Peyer's patch (tissue), 4 donors: ENCODE results near the gene IPMK. TPM values are rescaled to one million over a fixed set of nuclear protein-coding genes. Genes with fewer than 3 reads are reported as not detected.

Experiments
- DNase-seq, 3 donors: peaks; one replicate each; pipeline ENCODE4 v3.0.0-alpha.2; 2017 to 2019
- H3K27ac ChIP-seq, 4 donors: fragments of 200-600 bp; sonication (generic); one replicate each; pipeline ENCODE4 v1.5.1; 2016 to 2019
- H3K27me3 ChIP-seq, 2 donors: fragments of 200-600 bp; sonication (generic); one replicate each; pipeline ENCODE4 v1.5.1; 2019
- H3K36me3 ChIP-seq, 3 donors: fragments of 200-600 bp; sonication (generic); one replicate each; pipeline ENCODE4 v1.5.1; 2016 to 2019
- H3K4me1 ChIP-seq, 4 donors: fragments of 200-600 bp; sonication (generic); one replicate each; pipeline ENCODE4 v1.5.1; 2016 to 2019
- H3K4me3 ChIP-seq, 4 donors: fragments of 200-600 bp; sonication (generic); 1 replicate in 3 of 4; 2 replicates in 1 of 4; pipeline ENCODE4 v1.5.1; 2016 to 2019; ENCODE audit warnings: mild to moderate bottlenecking in 1 of 4
- H3K9me3 ChIP-seq, 4 donors: fragments of 200-600 bp; sonication (generic); one replicate each; pipeline ENCODE4 v1.5.1; 2016 to 2019; ENCODE audit warnings: mild to moderate bottlenecking in 1 of 4
- POLR2A ChIP-seq, 2 donors: fragments of 450-650 bp; IDR thresholded peaks; one replicate each; pipeline ENCODE4 v1.5.1; 2017; ENCODE audit warnings: antibody characterized with exemption in 2 of 2, mild to moderate bottlenecking in 2 of 2, moderate library complexity in 2 of 2
- total RNA-seq, 4 donors: library from RNA; depleted of rRNA; stranded (reverse); fragments of >200 nt; gene quantifications; one replicate each; pipeline ENCODE4 v1.1.0, GENCODE V29; 2016
- TF ChIP-seq, protein P1 (sequence below), 6 experiments: fragments of 450-650 bp in 4 of 6; fragments of 200-600 bp in 2 of 6; sonication (generic) in 1 of 6; IDR thresholded peaks; one replicate each; pipeline ENCODE4 v1.5.1; 2017 to 2019; ENCODE audit warnings: antibody characterized with exemption in 6 of 6, mild to moderate bottlenecking in 3 of 6, moderate library complexity in 1 of 6

The IPMK gene
- total RNA-seq = 10 to 100 TPM; 10.7 to 40.3 (median 19.0) TPM

GRCh38 chr10:58267713-58268453, at the start of gene IPMK:
Gene IPMK, minus strand, starts transcription at chr10:58267894. Its CDS starts 283 bp downstream, at chr10:58267611.
- Histone ChIP-seq H3K4me3 (peak within 1 kb of the TSS; percentile 73 to 90 (median 84)), H3K4me1 (peaks cover 0 to 16% (median 4%) of the 10 kb centered on the region in 4 donors), H3K36me3 (no peaks in the 10 kb centered on the region), H3K27me3 (no peaks in the 10 kb centered on the region), H3K9me3 (no peaks in the 10 kb centered on the region), H3K27ac (peak within 1 kb of the TSS; percentile 97 to 98 (median 98))
- TF ChIP-seq POLR2A (IDR thresholded peaks at IDR 0.05) = peak; percentile 66 to 81
- TF ChIP-seq, protein P1, sequence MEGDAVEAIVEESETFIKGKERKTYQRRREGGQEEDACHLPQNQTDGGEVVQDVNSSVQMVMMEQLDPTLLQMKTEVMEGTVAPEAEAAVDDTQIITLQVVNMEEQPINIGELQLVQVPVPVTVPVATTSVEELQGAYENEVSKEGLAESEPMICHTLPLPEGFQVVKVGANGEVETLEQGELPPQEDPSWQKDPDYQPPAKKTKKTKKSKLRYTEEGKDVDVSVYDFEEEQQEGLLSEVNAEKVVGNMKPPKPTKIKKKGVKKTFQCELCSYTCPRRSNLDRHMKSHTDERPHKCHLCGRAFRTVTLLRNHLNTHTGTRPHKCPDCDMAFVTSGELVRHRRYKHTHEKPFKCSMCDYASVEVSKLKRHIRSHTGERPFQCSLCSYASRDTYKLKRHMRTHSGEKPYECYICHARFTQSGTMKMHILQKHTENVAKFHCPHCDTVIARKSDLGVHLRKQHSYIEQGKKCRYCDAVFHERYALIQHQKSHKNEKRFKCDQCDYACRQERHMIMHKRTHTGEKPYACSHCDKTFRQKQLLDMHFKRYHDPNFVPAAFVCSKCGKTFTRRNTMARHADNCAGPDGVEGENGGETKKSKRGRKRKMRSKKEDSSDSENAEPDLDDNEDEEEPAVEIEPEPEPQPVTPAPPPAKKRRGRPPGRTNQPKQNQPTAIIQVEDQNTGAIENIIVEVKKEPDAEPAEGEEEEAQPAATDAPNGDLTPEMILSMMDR (IDR thresholded peaks at IDR 0.05) = no peak
- DNase-seq = peak; percentile 94 to 98 (median 98)

GRCh38 chr10:58316874-58317273, 49.2 kb upstream of the IPMK start:
- H3K4me3 ChIP-seq = no peak overlapping the region
- no peaks in the 10 kb centered on the region for H3K27me3 ChIP-seq
- no peak overlapping the region for H3K27ac ChIP-seq
- no peaks in the 10 kb centered on the region for H3K36me3 ChIP-seq
- no peak for DNase-seq
- H3K9me3 ChIP-seq = no peaks in the 10 kb centered on the region
- no peaks in the 10 kb centered on the region for H3K4me1 ChIP-seq
- TF ChIP-seq, protein P1 (IDR thresholded peaks at IDR 0.05) = no peak

GRCh38 chr10:58311026-58311425, 43.3 kb upstream of the IPMK start:
- no peak for DNase-seq
- no peaks in the 10 kb centered on the region for H3K27me3 ChIP-seq
- H3K27ac ChIP-seq = no peak overlapping the region
- H3K4me1 ChIP-seq = no peaks in the 10 kb centered on the region
- no peak for TF ChIP-seq POLR2A (IDR thresholded peaks at IDR 0.05)
- TF ChIP-seq, protein P1 (IDR thresholded peaks at IDR 0.05) = no peak
- no peaks in the 10 kb centered on the region for H3K36me3 ChIP-seq
- H3K4me3 ChIP-seq = no peak overlapping the region
- H3K9me3 ChIP-seq = no peaks in the 10 kb centered on the region

DNA sequence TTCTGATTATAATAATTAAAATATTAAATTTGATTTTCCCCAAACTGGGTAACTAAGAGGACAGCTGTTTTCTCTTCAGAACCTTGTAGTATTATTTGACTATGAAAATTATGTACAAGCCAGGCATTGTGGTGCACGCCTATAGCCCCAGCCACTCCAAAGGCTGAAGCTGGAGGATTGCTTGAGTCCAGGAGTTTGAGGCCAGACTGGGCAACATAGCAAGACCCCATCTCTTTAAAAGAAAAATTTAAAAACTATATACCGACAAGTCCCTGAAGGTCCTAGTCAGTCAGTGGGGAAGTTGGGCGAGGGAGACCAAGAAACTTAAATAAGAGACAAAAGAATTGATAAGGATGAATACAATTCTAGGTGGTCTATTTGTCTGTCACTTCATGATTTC, 40.0 kb upstream of the IPMK start:
- no peaks in the 10 kb centered on the region for H3K36me3 ChIP-seq
- H3K27me3 ChIP-seq = no peaks in the 10 kb centered on the region
- no peaks in the 10 kb centered on the region for H3K4me1 ChIP-seq
- H3K27ac ChIP-seq = no peak overlapping the region
- TF ChIP-seq, protein P1 (IDR thresholded peaks at IDR 0.05) = no peak
- TF ChIP-seq POLR2A (IDR thresholded peaks at IDR 0.05) = no peak
- H3K9me3 ChIP-seq = no peaks in the 10 kb centered on the region
- DNase-seq = no peak
- H3K4me3 ChIP-seq = no peak overlapping the region

DNA sequence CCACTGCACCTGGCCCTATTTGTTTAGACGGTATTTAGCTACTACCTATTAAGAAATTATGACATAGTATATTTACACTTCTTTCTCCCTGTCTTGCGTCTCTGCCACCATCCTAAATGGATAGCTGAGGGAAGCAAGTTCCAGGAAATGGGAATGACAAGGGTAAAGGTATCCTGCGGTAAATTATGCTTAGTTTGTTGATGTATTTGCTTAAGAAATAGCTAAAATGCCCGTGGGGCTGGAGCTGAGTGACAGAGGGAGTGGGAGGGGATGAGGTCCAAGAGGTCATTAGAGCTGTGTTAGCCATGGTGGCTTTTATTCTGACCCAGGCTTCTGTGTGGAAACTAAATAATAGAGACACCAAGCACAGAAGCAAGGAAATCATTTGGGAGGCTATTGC, 38.1 kb upstream of the IPMK start:
- no peak for DNase-seq
- Histone ChIP-seq H3K9me3 (no peaks in the 10 kb centered on the region), H3K4me1 (no peaks in the 10 kb centered on the region), H3K27ac (no peak overlapping the region), H3K4me3 (no peak overlapping the region), H3K36me3 (no peaks in the 10 kb centered on the region), H3K27me3 (no peaks in the 10 kb centered on the region)
- no peak for TF ChIP-seq POLR2A (IDR thresholded peaks at IDR 0.05)
- TF ChIP-seq, protein P1 (IDR thresholded peaks at IDR 0.05) = no peak
